Measurements from ENCODE around the gene TSSC4.
"Not testable (repeated sequence)": the region's sequence is repeated elsewhere in the genome, so short reads cannot be mapped to it uniquely, and the experiment has no call there.

The TSSC4 gene

DNA sequence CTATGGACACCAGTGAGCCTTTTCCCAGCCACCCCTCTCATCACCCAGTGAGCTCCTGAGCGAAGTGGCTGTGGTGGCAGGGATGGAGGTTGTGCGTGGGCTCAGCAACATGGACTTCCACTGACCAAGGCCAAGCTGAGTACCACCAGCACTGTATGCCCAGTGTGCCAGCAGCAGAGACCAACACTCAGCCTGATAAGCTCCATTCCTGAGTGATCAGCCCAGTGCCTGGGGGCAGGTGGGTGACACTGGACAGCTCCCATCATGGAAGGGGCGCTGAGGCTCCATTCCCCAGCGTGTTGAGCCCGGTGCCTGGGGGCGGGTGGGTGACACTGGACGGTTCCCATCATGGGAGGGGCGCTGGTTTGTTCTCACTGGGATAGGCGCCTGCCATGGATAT lies 41.0 kb upstream of the TSSC4 start:
- H3K4me3 ChIP-seq (replicated peaks in 1 of 2; ENCODE audit: low read depth in 2 of 2, low read length in 2 of 2): no peak overlapping the region
- no peak for DNase-seq (ENCODE audit: low read depth in 2 of 2)
- TF ChIP-seq, protein P1, sequence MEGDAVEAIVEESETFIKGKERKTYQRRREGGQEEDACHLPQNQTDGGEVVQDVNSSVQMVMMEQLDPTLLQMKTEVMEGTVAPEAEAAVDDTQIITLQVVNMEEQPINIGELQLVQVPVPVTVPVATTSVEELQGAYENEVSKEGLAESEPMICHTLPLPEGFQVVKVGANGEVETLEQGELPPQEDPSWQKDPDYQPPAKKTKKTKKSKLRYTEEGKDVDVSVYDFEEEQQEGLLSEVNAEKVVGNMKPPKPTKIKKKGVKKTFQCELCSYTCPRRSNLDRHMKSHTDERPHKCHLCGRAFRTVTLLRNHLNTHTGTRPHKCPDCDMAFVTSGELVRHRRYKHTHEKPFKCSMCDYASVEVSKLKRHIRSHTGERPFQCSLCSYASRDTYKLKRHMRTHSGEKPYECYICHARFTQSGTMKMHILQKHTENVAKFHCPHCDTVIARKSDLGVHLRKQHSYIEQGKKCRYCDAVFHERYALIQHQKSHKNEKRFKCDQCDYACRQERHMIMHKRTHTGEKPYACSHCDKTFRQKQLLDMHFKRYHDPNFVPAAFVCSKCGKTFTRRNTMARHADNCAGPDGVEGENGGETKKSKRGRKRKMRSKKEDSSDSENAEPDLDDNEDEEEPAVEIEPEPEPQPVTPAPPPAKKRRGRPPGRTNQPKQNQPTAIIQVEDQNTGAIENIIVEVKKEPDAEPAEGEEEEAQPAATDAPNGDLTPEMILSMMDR (IDR thresholded peaks at IDR 0.05; ENCODE audit: low read depth, low read length): no peak

DNA sequence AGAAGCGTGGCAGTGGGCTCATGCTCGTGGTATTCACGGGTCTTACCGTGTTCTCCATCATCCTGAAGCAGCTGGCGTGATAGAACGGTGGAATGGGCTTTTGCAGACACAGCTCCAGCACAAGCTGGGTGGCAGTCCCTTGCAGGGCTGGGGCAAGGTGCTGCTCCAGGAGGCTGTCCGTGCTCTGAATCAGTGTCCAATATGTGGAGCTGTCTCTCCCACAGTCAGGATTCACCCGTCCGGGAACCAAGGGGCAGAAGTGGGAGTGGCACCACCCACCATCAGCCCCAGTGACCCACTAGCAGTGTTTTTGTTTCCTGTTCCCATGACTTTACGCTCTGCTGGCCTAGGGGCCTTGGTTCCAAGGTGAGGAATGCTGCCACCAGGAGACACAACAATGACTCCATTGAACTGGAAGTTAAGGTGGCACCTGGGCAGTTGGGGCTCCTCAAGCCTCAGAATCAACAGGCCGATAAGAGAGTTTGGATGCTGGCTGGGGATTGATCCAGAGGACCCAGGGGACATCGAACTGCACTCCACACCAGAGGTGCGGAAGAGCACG lies 40.4 kb upstream of the TSSC4 start:
- DNase-seq (ENCODE audit: low read depth in 2 of 2): no peak
- TF ChIP-seq, protein P1 (IDR thresholded peaks at IDR 0.05; ENCODE audit: low read depth, low read length): no peak
- no peak overlapping the region for H3K4me3 ChIP-seq (replicated peaks in 1 of 2; ENCODE audit: low read depth in 2 of 2, low read length in 2 of 2)

DNA sequence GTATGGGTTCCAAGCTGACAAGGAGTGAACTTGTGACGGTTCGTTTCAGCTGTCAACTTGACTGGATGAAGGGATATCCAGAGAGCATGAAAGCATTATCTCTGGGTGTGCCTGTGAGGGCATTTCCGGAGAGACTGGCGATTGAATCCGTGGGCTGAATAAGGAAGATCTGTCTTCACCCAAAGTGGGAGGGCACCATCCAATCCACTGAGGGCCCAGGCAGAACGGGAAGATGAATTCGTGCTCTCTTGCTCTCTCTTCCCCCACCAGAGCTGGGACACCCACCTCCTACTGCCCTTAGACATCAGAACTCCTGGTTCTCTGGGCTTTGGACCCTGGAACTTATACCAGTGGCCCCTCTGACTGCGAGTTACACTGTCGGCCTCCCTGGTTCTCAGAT lies 39.0 kb upstream of the TSSC4 start:
- no peak for DNase-seq (ENCODE audit: low read depth in 2 of 2)
- H3K4me3 ChIP-seq (replicated peaks in 1 of 2; ENCODE audit: low read depth in 2 of 2, low read length in 2 of 2): no peak overlapping the region
- TF ChIP-seq, protein P1 (IDR thresholded peaks at IDR 0.05; ENCODE audit: low read depth, low read length): no peak

DNA sequence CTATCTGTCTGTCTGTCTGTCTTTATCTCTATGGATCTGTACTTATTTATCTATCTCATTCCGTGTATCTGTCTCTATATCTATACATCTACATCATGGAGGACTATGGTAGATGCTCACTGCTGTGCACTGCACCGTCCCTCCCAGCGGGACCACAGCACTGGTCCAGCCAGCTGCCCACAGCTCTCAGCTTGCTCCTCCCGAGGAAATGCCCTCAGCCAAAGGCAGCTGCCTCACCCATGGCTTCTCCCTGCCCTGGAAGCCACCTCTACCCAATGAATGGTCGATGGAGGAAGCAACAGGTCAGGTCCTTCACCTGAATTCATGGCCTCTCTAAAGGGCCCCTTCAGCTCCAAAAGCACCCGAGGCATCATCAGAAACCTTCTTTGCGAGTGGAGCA lies 38.1 kb upstream of the TSSC4 start:
- H3K4me3 ChIP-seq (replicated peaks in 1 of 2; ENCODE audit: low read depth in 2 of 2, low read length in 2 of 2): no peak overlapping the region
- DNase-seq (ENCODE audit: low read depth in 2 of 2): no peak
- TF ChIP-seq, protein P1 (IDR thresholded peaks at IDR 0.05; ENCODE audit: low read depth, low read length): no peak

DNA sequence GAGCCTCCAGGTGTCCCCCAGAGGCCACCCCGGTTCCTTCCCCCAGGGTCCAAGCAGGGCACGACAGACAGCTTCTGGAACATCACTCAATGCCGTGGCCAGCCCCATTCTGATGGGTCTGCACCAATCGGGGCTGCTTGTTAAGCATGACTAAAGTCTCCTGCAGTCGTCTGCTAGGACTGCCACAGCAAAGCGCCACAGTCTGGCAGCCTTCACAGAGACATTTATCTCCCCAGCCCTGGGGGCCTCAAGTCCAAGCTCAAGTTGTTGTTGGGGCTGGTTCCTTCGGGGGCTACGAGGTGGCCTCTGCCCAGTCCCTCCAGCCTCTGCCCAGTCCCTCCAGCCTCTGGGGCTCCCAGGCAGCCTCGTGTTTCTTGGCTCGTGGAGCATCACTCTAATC lies 37.4 kb upstream of the TSSC4 start:
- TF ChIP-seq, protein P1 (IDR thresholded peaks at IDR 0.05; ENCODE audit: low read depth, low read length): no peak
- H3K4me3 ChIP-seq (replicated peaks in 1 of 2; ENCODE audit: low read depth in 2 of 2, low read length in 2 of 2): no peak overlapping the region
- no peak for DNase-seq (ENCODE audit: low read depth in 2 of 2)

DNA sequence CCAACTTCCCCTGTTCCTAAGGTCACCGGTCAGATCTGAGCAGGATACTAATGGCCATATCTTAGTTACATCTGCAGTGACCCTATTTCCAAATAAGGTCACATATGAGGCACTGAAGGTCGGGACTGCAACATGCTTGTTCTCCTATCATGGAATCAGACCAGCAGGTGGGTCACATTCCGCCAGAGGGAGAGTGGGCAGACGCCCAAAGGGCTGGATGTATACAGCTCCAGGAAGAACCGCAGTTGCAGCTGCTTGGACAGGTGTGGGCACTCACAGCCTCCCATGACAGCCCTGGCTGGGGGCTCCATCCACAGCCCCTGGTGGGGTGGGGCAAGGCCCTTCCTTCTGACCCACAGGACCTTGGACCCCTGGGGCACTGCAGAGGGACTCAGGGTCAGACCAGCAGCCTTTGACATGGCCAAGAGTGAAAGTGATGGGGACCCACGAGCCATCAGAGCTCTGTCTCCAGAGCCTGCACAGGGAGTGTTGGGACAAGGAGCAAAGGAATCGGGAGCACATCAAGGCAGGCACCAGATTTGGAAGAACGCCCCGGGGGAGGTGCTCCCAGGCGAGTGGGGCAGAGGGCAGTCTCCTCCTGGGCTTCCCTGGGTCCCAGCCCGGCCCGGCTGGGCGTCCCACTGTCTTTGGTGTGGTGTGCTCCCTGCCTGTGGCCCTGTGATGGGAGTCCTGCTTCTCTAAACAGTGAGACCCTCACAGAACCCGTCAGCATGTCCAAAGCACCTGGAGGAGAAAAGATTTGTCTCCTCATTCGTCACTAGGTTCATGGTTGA lies 36.8 kb upstream of the TSSC4 start:
- DNase-seq (ENCODE audit: low read depth in 2 of 2): no peak
- H3K4me3 ChIP-seq (replicated peaks in 1 of 2; ENCODE audit: low read depth in 2 of 2, low read length in 2 of 2): no peak overlapping the region
- TF ChIP-seq, protein P1 (IDR thresholded peaks at IDR 0.05; ENCODE audit: low read depth, low read length): no peak

DNA sequence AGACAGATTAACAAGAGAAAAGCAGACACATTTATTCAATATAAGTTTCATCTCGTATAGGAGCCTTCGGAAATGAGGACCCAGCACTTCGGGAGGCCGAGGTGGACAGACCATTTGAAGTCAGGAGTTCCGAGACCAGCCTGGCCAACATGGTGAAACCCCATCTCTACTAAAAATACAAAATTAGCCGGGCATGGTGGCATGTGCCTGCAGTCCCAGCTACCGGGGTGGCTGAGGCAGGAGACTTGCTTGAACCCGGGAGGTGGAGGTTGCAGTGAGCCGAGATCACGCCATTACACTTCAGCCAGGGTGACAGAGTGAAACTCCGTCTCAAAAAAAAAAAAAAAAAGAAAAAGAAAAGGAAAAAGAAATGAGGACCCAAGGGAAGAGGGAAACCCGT lies 36.2 kb upstream of the TSSC4 start:
- not testable (repeated sequence) for H3K4me3 ChIP-seq (replicated peaks in 1 of 2; ENCODE audit: low read depth in 2 of 2, low read length in 2 of 2); DNase-seq (ENCODE audit: low read depth in 2 of 2)
